ENCODE measurements around the gene RASAL1. TPM values are rescaled to one million over a fixed set of nuclear protein-coding genes. Genes with fewer than 3 reads are reported as not detected.

RASAL1 gene
- total RNA-seq, 1 experiment from 2014 or later = 8.1 TPM

DNA sequence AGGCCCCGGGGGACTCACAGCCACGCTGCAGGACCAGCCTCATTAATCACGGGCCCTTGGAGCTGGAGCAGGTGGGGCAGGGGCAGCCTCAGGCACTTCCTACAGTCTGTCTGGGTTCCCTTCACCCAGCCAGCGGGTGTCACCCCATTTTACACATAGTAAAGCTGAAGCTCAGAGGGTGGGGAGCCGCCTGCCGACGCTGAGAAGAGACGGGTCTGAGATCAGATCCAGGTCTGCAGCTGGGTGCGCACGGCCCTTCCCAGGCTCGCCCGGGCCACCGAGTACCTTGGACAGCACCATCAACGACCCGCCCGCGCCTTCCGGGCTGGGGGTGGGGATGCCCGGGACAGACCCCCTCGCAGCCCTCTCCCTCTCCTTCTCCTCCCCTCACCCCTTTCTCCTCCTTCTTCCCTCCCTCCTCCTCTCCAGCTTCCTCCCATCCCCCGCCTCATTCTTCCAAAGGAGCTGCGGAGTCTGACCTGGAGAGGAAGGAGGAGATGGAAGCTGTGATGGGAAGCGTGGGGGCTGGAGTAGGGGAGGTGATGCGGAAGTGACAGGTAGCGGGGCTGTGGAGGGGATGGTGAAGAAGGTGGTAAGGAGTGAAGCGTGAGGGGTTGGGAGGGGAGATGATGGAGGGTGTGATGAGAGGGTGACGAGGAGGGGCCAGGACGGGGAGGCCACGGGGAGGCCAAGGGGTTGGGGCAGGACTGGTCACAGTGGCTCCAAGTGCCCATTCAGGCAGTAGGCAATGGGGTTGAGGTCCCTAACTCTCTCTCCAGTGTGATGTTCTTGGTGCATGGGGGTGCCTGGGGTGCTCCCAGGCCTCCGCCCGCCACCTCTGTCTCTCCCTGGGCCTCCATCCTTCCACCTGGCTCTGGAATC is 70.2 kb downstream of the RASAL1 start (continued):
- TF ChIP-seq ZNF263 (CRISPR knock-in tag; IDR thresholded peaks at IDR 0.05; ENCODE audit: low read depth) (no peak; the same call in 1 of the 2 replicates), JUN (CRISPR knock-in tag; IDR thresholded peaks at IDR 0.05) (peak; percentile 96), FOXJ3 (CRISPR knock-in tag; IDR thresholded peaks at IDR 0.05; ENCODE audit: borderline replicate concordance) (no peak), NFE2L1 (CRISPR knock-in tag; IDR thresholded peaks at IDR 0.05) (peak; percentile 86), ZNF121 (CRISPR knock-in tag; IDR thresholded peaks at IDR 0.05) (no peak), NFATC4 (CRISPR knock-in tag; IDR thresholded peaks at IDR 0.05) (no peak), FOXK1 (CRISPR knock-in tag; IDR thresholded peaks at IDR 0.05) (peak; percentile 81; the same call in 1 of the 2 replicates), ZNF232 (CRISPR knock-in tag; IDR thresholded peaks at IDR 0.05) (peak; percentile 91), ZNF138 (CRISPR knock-in tag; conservative IDR thresholded peaks at IDR 0.05) (peak; percentile 60; the same call in 1 of the 2 replicates), OVOL2 (CRISPR knock-in tag; IDR thresholded peaks at IDR 0.05; ENCODE audit: borderline replicate concordance) (no peak), ZNF416 (CRISPR knock-in tag; IDR thresholded peaks at IDR 0.05) (no peak), ZBTB21 (CRISPR knock-in tag; IDR thresholded peaks at IDR 0.05; ENCODE audit: borderline replicate concordance) (peak; percentile 54; the same call in 1 of the 2 replicates), ELF4 (CRISPR knock-in tag; IDR thresholded peaks at IDR 0.05; ENCODE audit: low read depth) (no peak)
- TF ChIP-seq, protein P1, sequence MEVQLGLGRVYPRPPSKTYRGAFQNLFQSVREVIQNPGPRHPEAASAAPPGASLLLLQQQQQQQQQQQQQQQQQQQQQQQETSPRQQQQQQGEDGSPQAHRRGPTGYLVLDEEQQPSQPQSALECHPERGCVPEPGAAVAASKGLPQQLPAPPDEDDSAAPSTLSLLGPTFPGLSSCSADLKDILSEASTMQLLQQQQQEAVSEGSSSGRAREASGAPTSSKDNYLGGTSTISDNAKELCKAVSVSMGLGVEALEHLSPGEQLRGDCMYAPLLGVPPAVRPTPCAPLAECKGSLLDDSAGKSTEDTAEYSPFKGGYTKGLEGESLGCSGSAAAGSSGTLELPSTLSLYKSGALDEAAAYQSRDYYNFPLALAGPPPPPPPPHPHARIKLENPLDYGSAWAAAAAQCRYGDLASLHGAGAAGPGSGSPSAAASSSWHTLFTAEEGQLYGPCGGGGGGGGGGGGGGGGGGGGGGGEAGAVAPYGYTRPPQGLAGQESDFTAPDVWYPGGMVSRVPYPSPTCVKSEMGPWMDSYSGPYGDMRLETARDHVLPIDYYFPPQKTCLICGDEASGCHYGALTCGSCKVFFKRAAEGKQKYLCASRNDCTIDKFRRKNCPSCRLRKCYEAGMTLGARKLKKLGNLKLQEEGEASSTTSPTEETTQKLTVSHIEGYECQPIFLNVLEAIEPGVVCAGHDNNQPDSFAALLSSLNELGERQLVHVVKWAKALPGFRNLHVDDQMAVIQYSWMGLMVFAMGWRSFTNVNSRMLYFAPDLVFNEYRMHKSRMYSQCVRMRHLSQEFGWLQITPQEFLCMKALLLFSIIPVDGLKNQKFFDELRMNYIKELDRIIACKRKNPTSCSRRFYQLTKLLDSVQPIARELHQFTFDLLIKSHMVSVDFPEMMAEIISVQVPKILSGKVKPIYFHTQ (CRISPR knock-in tag; IDR thresholded peaks at IDR 0.05) = no peak
- TF ChIP-seq, protein P2, sequence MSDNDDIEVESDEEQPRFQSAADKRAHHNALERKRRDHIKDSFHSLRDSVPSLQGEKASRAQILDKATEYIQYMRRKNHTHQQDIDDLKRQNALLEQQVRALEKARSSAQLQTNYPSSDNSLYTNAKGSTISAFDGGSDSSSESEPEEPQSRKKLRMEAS (CRISPR knock-in tag; IDR thresholded peaks at IDR 0.05) = peak; percentile 57; the same call in 1 of the 2 replicates
- TF ChIP-seq, protein P3, sequence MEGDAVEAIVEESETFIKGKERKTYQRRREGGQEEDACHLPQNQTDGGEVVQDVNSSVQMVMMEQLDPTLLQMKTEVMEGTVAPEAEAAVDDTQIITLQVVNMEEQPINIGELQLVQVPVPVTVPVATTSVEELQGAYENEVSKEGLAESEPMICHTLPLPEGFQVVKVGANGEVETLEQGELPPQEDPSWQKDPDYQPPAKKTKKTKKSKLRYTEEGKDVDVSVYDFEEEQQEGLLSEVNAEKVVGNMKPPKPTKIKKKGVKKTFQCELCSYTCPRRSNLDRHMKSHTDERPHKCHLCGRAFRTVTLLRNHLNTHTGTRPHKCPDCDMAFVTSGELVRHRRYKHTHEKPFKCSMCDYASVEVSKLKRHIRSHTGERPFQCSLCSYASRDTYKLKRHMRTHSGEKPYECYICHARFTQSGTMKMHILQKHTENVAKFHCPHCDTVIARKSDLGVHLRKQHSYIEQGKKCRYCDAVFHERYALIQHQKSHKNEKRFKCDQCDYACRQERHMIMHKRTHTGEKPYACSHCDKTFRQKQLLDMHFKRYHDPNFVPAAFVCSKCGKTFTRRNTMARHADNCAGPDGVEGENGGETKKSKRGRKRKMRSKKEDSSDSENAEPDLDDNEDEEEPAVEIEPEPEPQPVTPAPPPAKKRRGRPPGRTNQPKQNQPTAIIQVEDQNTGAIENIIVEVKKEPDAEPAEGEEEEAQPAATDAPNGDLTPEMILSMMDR (IDR thresholded peaks at IDR 0.05) = no peak
- TF ChIP-seq, protein P4, sequence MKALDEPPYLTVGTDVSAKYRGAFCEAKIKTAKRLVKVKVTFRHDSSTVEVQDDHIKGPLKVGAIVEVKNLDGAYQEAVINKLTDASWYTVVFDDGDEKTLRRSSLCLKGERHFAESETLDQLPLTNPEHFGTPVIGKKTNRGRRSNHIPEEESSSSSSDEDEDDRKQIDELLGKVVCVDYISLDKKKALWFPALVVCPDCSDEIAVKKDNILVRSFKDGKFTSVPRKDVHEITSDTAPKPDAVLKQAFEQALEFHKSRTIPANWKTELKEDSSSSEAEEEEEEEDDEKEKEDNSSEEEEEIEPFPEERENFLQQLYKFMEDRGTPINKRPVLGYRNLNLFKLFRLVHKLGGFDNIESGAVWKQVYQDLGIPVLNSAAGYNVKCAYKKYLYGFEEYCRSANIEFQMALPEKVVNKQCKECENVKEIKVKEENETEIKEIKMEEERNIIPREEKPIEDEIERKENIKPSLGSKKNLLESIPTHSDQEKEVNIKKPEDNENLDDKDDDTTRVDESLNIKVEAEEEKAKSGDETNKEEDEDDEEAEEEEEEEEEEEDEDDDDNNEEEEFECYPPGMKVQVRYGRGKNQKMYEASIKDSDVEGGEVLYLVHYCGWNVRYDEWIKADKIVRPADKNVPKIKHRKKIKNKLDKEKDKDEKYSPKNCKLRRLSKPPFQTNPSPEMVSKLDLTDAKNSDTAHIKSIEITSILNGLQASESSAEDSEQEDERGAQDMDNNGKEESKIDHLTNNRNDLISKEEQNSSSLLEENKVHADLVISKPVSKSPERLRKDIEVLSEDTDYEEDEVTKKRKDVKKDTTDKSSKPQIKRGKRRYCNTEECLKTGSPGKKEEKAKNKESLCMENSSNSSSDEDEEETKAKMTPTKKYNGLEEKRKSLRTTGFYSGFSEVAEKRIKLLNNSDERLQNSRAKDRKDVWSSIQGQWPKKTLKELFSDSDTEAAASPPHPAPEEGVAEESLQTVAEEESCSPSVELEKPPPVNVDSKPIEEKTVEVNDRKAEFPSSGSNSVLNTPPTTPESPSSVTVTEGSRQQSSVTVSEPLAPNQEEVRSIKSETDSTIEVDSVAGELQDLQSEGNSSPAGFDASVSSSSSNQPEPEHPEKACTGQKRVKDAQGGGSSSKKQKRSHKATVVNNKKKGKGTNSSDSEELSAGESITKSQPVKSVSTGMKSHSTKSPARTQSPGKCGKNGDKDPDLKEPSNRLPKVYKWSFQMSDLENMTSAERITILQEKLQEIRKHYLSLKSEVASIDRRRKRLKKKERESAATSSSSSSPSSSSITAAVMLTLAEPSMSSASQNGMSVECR (CRISPR knock-in tag; IDR thresholded peaks at IDR 0.05; ENCODE audit: borderline replicate concordance) = peak; percentile 92
- TF ChIP-seq, protein P5, sequence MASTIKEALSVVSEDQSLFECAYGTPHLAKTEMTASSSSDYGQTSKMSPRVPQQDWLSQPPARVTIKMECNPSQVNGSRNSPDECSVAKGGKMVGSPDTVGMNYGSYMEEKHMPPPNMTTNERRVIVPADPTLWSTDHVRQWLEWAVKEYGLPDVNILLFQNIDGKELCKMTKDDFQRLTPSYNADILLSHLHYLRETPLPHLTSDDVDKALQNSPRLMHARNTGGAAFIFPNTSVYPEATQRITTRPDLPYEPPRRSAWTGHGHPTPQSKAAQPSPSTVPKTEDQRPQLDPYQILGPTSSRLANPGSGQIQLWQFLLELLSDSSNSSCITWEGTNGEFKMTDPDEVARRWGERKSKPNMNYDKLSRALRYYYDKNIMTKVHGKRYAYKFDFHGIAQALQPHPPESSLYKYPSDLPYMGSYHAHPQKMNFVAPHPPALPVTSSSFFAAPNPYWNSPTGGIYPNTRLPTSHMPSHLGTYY (CRISPR knock-in tag; IDR thresholded peaks at IDR 0.05) = no peak
- TF ChIP-seq, protein P6, sequence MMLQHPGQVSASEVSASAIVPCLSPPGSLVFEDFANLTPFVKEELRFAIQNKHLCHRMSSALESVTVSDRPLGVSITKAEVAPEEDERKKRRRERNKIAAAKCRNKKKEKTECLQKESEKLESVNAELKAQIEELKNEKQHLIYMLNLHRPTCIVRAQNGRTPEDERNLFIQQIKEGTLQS (CRISPR knock-in tag; conservative IDR thresholded peaks at IDR 0.05) = no peak
- TF ChIP-seq, protein P7, sequence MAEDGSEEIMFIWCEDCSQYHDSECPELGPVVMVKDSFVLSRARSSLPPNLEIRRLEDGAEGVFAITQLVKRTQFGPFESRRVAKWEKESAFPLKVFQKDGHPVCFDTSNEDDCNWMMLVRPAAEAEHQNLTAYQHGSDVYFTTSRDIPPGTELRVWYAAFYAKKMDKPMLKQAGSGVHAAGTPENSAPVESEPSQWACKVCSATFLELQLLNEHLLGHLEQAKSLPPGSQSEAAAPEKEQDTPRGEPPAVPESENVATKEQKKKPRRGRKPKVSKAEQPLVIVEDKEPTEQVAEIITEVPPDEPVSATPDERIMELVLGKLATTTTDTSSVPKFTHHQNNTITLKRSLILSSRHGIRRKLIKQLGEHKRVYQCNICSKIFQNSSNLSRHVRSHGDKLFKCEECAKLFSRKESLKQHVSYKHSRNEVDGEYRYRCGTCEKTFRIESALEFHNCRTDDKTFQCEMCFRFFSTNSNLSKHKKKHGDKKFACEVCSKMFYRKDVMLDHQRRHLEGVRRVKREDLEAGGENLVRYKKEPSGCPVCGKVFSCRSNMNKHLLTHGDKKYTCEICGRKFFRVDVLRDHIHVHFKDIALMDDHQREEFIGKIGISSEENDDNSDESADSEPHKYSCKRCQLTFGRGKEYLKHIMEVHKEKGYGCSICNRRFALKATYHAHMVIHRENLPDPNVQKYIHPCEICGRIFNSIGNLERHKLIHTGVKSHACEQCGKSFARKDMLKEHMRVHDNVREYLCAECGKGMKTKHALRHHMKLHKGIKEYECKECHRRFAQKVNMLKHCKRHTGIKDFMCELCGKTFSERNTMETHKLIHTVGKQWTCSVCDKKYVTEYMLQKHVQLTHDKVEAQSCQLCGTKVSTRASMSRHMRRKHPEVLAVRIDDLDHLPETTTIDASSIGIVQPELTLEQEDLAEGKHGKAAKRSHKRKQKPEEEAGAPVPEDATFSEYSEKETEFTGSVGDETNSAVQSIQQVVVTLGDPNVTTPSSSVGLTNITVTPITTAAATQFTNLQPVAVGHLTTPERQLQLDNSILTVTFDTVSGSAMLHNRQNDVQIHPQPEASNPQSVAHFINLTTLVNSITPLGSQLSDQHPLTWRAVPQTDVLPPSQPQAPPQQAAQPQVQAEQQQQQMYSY (CRISPR knock-in tag; IDR thresholded peaks at IDR 0.05) = no peak
- TF ChIP-seq, protein P8, sequence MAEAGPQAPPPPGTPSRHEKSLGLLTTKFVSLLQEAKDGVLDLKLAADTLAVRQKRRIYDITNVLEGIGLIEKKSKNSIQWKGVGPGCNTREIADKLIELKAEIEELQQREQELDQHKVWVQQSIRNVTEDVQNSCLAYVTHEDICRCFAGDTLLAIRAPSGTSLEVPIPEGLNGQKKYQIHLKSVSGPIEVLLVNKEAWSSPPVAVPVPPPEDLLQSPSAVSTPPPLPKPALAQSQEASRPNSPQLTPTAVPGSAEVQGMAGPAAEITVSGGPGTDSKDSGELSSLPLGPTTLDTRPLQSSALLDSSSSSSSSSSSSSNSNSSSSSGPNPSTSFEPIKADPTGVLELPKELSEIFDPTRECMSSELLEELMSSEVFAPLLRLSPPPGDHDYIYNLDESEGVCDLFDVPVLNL (CRISPR knock-in tag; IDR thresholded peaks at IDR 0.05; ENCODE audit: borderline replicate concordance, low read depth) = no peak
